Glutamatergic neuron (in vitro differentiated cells): ENCODE data around the gene GPX2. TPM values are rescaled to one million over a fixed set of nuclear protein-coding genes. Genes with fewer than 3 reads are reported as not detected.

Experiments
- DNase-seq: peaks from one replicate; pipeline ENCODE4 v3.0.0; 2022
- H3K27ac Mint-ChIP-seq: one replicate; pipeline ENCODE4 v1.8.0; 2020; ENCODE audit warnings: mild to moderate bottlenecking, mixed read lengths, inconsistent platforms; ENCODE audit not compliant: unreplicated experiment
- H3K27me3 Mint-ChIP-seq: one replicate; pipeline ENCODE4 v1.8.0; 2020; ENCODE audit warnings: mild to moderate bottlenecking, moderate library complexity, mixed read lengths, inconsistent platforms; ENCODE audit not compliant: unreplicated experiment
- H3K36me3 Mint-ChIP-seq: one replicate; pipeline ENCODE4 v1.8.0; 2020; ENCODE audit warnings: mild to moderate bottlenecking, mixed read lengths, inconsistent platforms; ENCODE audit not compliant: unreplicated experiment
- H3K4me1 Mint-ChIP-seq: one replicate; pipeline ENCODE4 v1.8.0; 2020; ENCODE audit warnings: mild to moderate bottlenecking, low read depth, mixed read lengths, inconsistent platforms; ENCODE audit not compliant: unreplicated experiment
- H3K4me3 Mint-ChIP-seq: one replicate; pipeline ENCODE4 v1.8.0; 2020; ENCODE audit warnings: mild to moderate bottlenecking, mixed read lengths, inconsistent platforms; ENCODE audit not compliant: unreplicated experiment
- H3K9me3 Mint-ChIP-seq: one replicate; pipeline ENCODE4 v1.8.0; 2020; ENCODE audit warnings: mild to moderate bottlenecking, moderate library complexity, mixed read lengths, inconsistent platforms; ENCODE audit not compliant: unreplicated experiment
- CTCF ChIP-seq: fragments of 200-600 bp; sonication (generic); IDR thresholded peaks from one replicate; pipeline ENCODE4 v1.5.0; 2021; ENCODE audit not compliant: partially characterized antibody, unreplicated experiment
- total RNA-seq: library from RNA; stranded (reverse); fragmentation: NEBNext Ultra II Directional; extraction: Animal tissue kit (Norgen Biotek cat#: 25700); gene quantifications from one replicate; pipeline ENCODE4 v1.2.1, GENCODE V29; 2021; ENCODE audit not compliant: unreplicated experiment

The GPX2 gene
- total RNA-seq, 1 donor from 2014 or later, result 1.3 TPM

DNA sequence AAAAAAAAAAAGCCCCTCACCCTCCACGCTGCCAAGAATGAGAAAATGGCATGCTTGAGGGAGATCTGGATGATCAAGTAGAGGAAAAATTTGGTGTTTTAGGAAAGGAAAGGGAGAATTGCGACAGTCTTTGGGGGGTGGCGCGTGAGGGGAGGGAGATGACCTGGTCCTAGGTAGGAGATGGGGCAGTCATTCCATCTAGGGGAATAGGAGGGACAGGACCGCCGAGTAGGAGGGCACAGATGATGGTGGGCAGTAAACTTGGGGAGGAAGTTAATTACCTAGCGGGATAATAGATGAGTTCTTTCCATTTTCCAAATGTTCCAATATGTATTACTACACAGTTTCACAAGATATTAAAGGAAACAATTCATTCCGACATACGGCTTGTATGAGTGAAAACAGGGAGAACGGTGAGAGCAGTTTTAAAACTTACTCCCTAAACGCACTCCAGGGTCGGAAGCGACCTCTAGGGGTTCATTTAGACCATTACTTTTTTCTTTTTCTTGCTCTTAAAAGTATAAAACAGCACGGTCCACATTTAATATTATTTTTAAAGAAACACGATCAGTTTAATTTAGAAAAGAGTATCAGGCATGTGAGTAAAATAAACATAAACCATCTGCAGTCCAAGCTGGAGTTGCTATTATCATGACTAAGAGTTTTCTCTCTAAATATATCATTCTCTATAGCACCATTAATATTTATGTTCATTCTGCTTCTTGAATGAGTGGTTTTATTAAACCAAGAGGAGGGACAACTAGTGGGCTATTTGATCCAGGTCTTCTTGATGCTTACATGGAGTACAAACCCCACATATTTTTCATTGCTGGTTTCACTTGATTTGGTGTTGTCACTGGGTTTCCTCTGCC, 41.1 kb upstream of the GPX2 start:
- peaks cover 7% of the 10 kb centered on the region for H3K27me3 Mint-ChIP-seq
- peak; percentile 53 for TF ChIP-seq CTCF
- peak overlapping the region; percentile 66 for H3K4me3 Mint-ChIP-seq
- peaks cover 10% of the 10 kb centered on the region for H3K9me3 Mint-ChIP-seq
- peaks cover 6% of the 10 kb centered on the region for H3K4me1 Mint-ChIP-seq
- no peaks in the 10 kb centered on the region for H3K36me3 Mint-ChIP-seq
- no peak for DNase-seq
- H3K27ac Mint-ChIP-seq, result peak overlapping the region; percentile 19

- H3K27ac Mint-ChIP-seq, result peak overlapping the region; percentile 85
- peaks cover 5% of the 10 kb centered on the region for H3K27me3 Mint-ChIP-seq
- peaks cover 8% of the 10 kb centered on the region for H3K4me1 Mint-ChIP-seq
- no peak for DNase-seq
- no peaks in the 10 kb centered on the region for H3K36me3 Mint-ChIP-seq
- no peak overlapping the region for H3K4me3 Mint-ChIP-seq
- TF ChIP-seq CTCF, result no peak
- peaks cover 2% of the 10 kb centered on the region for H3K9me3 Mint-ChIP-seq
These were observed 37.0 kb upstream of the GPX2 start for GRCh38 chr14:64979336-64980074.

GRCh38 chr14:64974563-64974962, 32.0 kb upstream of the GPX2 start:
- H3K4me1 Mint-ChIP-seq, result peaks cover 12% of the 10 kb centered on the region
- H3K9me3 Mint-ChIP-seq, result no peaks in the 10 kb centered on the region
- DNase-seq, result no peak
- peaks cover 9% of the 10 kb centered on the region for H3K27me3 Mint-ChIP-seq
- TF ChIP-seq CTCF, result no peak
- H3K4me3 Mint-ChIP-seq, result no peak overlapping the region
- H3K27ac Mint-ChIP-seq, result no peak overlapping the region
- H3K36me3 Mint-ChIP-seq, result no peaks in the 10 kb centered on the region

- no peak for DNase-seq
- H3K4me1 Mint-ChIP-seq, result peaks cover 10% of the 10 kb centered on the region
- peaks cover 9% of the 10 kb centered on the region for H3K27me3 Mint-ChIP-seq
- H3K27ac Mint-ChIP-seq, result no peak overlapping the region
- H3K36me3 Mint-ChIP-seq, result no peaks in the 10 kb centered on the region
- no peak for TF ChIP-seq CTCF
- no peaks in the 10 kb centered on the region for H3K9me3 Mint-ChIP-seq
- H3K4me3 Mint-ChIP-seq, result no peak overlapping the region
These were observed 31.3 kb upstream of the GPX2 start for GRCh38 chr14:64973826-64974225.

GRCh38 chr14:64973026-64973442, 30.5 kb upstream of the GPX2 start:
- Mint-ChIP-seq H3K4me1 (peaks cover 15% of the 10 kb centered on the region), H3K27ac (no peak overlapping the region), H3K4me3 (peak overlapping the region; percentile 84), H3K9me3 (peaks cover 2% of the 10 kb centered on the region), H3K36me3 (no peaks in the 10 kb centered on the region), H3K27me3 (peaks cover 13% of the 10 kb centered on the region)
- no peak for TF ChIP-seq CTCF
- no peak for DNase-seq
